Heart left ventricle (tissue), 16 donors: Measurements from ENCODE around the gene CCS. TPM values are rescaled to one million over a fixed set of nuclear protein-coding genes. Genes with fewer than 3 reads are reported as not detected.
"Not testable (repeated sequence)": the region's sequence is repeated elsewhere in the genome, so short reads cannot be mapped to it uniquely, and the experiment has no call there.

ENCODE experiments used
- ATAC-seq, 4 donors: fragments of 200-7000 bp; cut with Tn5 transposase; one replicate each; pipeline ENCODE4 v1.9.1; 2020 to 2022; ENCODE audit warnings: moderate library complexity in 4 of 4, mild to moderate bottlenecking in 3 of 4, moderate number of reproducible peaks in 1 of 4
- DNase-seq, 5 donors: peaks; one replicate each; pipeline ENCODE4 v3.0.0-alpha.2; 2020
- H3K27ac ChIP-seq, 12 donors: fragments of 200-600 bp; sonication (generic) in 4 of 12; one replicate each; pipeline versions ENCODE4 v1.5.0 to v1.8.0; 2016 to 2022; ENCODE audit warnings: mild to moderate bottlenecking in 2 of 12
- H3K27me3 ChIP-seq, 9 donors: fragments of 200-600 bp; sonication (generic) in 2 of 9; one replicate each; pipeline versions ENCODE4 v1.5.1 to v1.8.0; 2016 to 2022; ENCODE audit warnings: mild to moderate bottlenecking in 3 of 9
- H3K36me3 ChIP-seq, 9 donors: fragments of 200-600 bp; sonication (generic) in 2 of 9; one replicate each; pipeline versions ENCODE4 v1.5.0 to v1.8.0; 2018 to 2022; ENCODE audit warnings: mild to moderate bottlenecking in 2 of 9
- H3K4me1 ChIP-seq, 12 donors: fragments of 200-600 bp; sonication (generic) in 4 of 12; one replicate each; pipeline versions ENCODE4 v1.5.0 to v1.8.0; 2016 to 2022; ENCODE audit warnings: mild to moderate bottlenecking in 3 of 12
- H3K4me3 ChIP-seq, 12 donors: fragments of 200-600 bp; sonication (generic) in 4 of 12; one replicate each; pipeline versions ENCODE4 v1.5.0 to v1.8.0; 2017 to 2022; ENCODE audit warnings: mild to moderate bottlenecking in 9 of 12, moderate library complexity in 4 of 12
- H3K9me3 ChIP-seq, 12 donors: fragments of 200-600 bp; sonication (generic) in 4 of 12; one replicate each; pipeline versions ENCODE4 v1.5.0 to v1.8.0; 2016 to 2022; ENCODE audit warnings: mild to moderate bottlenecking in 1 of 12
- POLR2A ChIP-seq, 2 donors: fragments of 450-650 bp; IDR thresholded peaks; one replicate each; pipeline ENCODE4 v1.6.1; 2017; ENCODE audit warnings: antibody characterized with exemption in 2 of 2, mild to moderate bottlenecking in 2 of 2, moderate library complexity in 2 of 2
- WGBS, 4 donors: extraction: QIAGEN DNeasy Blood & Tissue Kit in 2 of 4; methylation state at CpG; one replicate each; pipeline versions ENCODE4 v1.1.5 to v1.1.7; 2013 to 2018; 5-methylcytosine and 5-hydroxymethylcytosine counted together
- intact Hi-C, 10 donors: fragments of 100-400 bp; cut with DNase I; formaldehyde crosslinking; loops; one replicate each; pipeline versions ENCODE4 v1.11.1 to v1.14.2; 2022
- long read RNA-seq, 3 donors: library from polyadenylated mRNA; unstranded; transcript quantifications; one replicate each; pipeline ENCODE4 v2.0.0, GENCODE V29; 2020 to 2021
- polyA plus RNA-seq, 2 donors: library from polyadenylated mRNA; stranded (reverse); fragments of 200-250 nt; gene quantifications; one replicate each; pipeline ENCODE4 v1.2.3, GENCODE V29; 2013
- total RNA-seq, 9 donors: library from RNA; depleted of rRNA in 2 of 9; stranded (reverse); fragments of >200 nt in 2 of 9; fragmentation: NEBNext Ultra II Directional in 3 of 9; extraction: Animal tissue kit (Norgen Biotek cat#: 25700) in 3 of 9; gene quantifications; one replicate each; pipeline versions ENCODE4 v1.1.0 to v1.2.4, GENCODE V29; 2016 to 2023
- TF ChIP-seq, protein P1 (sequence below), 12 donors: fragments of 200-600 bp; sonication (generic) in 4 of 12; IDR thresholded peaks; one replicate each; pipeline versions ENCODE4 v1.5.0 to v1.8.0; 2018 to 2022; ENCODE audit warnings: antibody characterized with exemption in 12 of 12, mild to moderate bottlenecking in 5 of 12
- donor health status: ischemic (EF 13 %, LVEDD 7.1; RV severe dilation, severe dysfunction).
- donor health status: healthy with polysubstance abuse.
- donor health status: DM: no; HTN: yes; CAD: no.
- donor health status: DM: no; HTN: no; CAD: no.
- donor health status: ischemic (EF 25% LVEDD 6.9; RV normal size, moderate dysfunction).
- donor health status: ischemic (EF 25% LVEDD 5.7; RV mildly dilated, moderate dysfunction).
- donor health status: healthy.
- donor health status: DM: yes; HTN: yes; CAD: no.
- donor health status: ischemic (EF 35%, LVEDD 5.7; RV mildly dilated, moderate dysfunction).
- donor health status: nonischemic (EF 11% LVEDD 7.7; RV severe dilation, severe dysfunction).
- donor health status: DM: yes; HTN: yes; CAD: no.
- donor health status: PGD.
- donor health status: ischemic (EF 29% LVEDD 5.4; RV normal size, mild dysfunction).
- donor health status: nonischemic (EF 23%, LVEDD 6.1; RV moderate dilation, normal function).

Gene CCS, protein sequence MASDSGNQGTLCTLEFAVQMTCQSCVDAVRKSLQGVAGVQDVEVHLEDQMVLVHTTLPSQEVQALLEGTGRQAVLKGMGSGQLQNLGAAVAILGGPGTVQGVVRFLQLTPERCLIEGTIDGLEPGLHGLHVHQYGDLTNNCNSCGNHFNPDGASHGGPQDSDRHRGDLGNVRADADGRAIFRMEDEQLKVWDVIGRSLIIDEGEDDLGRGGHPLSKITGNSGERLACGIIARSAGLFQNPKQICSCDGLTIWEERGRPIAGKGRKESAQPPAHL
- total RNA-seq (10 to 100 TPM; 13.9 to 26.7 (median 19.1) TPM), polyA plus RNA-seq (10 to 100 TPM; 20.2 to 41.1 TPM)
- long read RNA-seq, donor 1, transcript CCS-208 (8 exons, 1,430 nt), result major isoform, 8 of 20 reads
- long read RNA-seq, donor 1, transcript CCS-205 (7 exons, 1,196 nt), result minor isoform, 5 of 20 reads
- long read RNA-seq, donor 1, partial matches to known transcripts, result 3 of 20 reads
- long read RNA-seq, donor 1, other reads (novel, unspliced or antisense), result 2 of 20 reads
- long read RNA-seq, donor 2, transcript CCS-208 (8 exons, 1,430 nt), result major isoform, 30 of 40 reads
- long read RNA-seq, donor 2, partial matches to known transcripts, result 1 of 40 reads
- long read RNA-seq, donor 2, other reads (novel, unspliced or antisense), result 6 of 40 reads
- long read RNA-seq, donor 3, transcript CCS-208 (8 exons, 1,430 nt), result major isoform, 7 of 13 reads
- long read RNA-seq, donor 3, partial matches to known transcripts, result 2 of 13 reads
- long read RNA-seq, donor 3, other reads (novel, unspliced or antisense), result 3 of 13 reads

DNA sequence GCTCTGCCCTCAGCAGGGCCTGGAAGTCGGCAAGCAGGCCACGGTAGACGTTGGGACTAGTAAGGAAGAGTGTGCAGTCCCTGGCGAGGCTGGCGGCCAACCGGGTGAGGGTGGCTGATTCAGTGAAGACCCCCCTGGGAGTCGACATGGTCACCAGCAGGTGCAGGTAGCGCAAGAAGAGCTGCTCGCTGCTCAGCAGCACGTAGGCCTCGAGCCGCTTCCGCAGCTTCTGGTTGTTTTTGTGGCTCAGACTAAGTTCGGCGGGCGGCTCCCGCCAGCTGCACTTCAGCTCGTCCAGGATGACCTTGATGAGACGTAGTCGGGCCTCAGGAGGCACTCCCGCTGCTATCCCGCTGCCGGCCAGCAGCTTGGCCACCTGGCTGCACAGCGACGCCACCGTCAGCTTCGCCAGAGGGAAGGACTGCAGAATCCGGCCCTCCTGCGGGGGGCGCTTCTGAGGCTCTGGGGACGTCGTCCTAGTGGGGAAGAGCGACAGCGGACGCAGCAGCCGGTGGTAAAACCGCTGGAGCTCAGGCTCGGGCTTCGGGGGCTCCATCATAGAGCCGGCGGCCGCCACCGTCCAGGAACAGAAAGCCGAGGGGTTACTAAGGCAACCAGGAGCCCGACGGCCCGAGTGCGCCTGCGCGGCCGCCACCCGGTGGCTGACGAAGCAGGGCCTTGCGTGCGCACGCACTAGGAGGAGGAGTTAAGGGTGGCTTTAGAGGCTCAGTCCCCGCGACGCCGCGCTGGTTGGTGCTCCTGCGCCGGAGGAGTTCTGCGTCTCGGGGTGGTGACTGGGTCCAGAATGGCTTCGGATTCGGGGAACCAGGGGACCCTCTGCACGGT is at the start of gene CCS, which contains the start of gene CCDC87:
Gene CCS (plus strand): TSS at position 729 of the 846 bp plus-strand sequence. CDS start 77 bp downstream, at position 806.
Gene CCDC87 (minus strand): TSS at position 607 of the 846 bp plus-strand sequence. CDS start 48 bp downstream, at position 559.
- Histone ChIP-seq H3K9me3 (no peaks in the 10 kb centered on the region), H3K4me3 (peak within 1 kb of the TSS; percentile 42 to 80 (median 68)), H3K4me1 (peaks cover 2 to 38% (median 28%) of the 10 kb centered on the region in 12 donors), H3K27me3 (no peaks in the 10 kb centered on the region), H3K36me3 (no peaks in the 10 kb centered on the region), H3K27ac (peak within 1 kb of the TSS; percentile 24 to 91 (median 80))
- peak; percentile 97 to 99 (median 98) for ATAC-seq
- DNase-seq, result peak; percentile 97 to 100 (median 98)
- WGBS, 4 donors, result 7 to 20% (median 14%) methylated on average over 47 to 68 of the region's 68 CpGs
- intact Hi-C loops, result loop anchor here in 7 of 10 donors (1.0 to 10.0 kb wide), 4 partner anchors 24 to 252 kb away; partner anchors contain the start of genes RBM4B (in 6 of the 7), RBM14 (in 1 of the 7) and RCE1 (in 1 of the 7)
- TF ChIP-seq, protein P1, sequence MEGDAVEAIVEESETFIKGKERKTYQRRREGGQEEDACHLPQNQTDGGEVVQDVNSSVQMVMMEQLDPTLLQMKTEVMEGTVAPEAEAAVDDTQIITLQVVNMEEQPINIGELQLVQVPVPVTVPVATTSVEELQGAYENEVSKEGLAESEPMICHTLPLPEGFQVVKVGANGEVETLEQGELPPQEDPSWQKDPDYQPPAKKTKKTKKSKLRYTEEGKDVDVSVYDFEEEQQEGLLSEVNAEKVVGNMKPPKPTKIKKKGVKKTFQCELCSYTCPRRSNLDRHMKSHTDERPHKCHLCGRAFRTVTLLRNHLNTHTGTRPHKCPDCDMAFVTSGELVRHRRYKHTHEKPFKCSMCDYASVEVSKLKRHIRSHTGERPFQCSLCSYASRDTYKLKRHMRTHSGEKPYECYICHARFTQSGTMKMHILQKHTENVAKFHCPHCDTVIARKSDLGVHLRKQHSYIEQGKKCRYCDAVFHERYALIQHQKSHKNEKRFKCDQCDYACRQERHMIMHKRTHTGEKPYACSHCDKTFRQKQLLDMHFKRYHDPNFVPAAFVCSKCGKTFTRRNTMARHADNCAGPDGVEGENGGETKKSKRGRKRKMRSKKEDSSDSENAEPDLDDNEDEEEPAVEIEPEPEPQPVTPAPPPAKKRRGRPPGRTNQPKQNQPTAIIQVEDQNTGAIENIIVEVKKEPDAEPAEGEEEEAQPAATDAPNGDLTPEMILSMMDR (IDR thresholded peaks at IDR 0.05), result peak; percentile 48 to 86 (median 64)
- peak; percentile 28 to 97 for TF ChIP-seq POLR2A (IDR thresholded peaks at IDR 0.05)

DNA sequence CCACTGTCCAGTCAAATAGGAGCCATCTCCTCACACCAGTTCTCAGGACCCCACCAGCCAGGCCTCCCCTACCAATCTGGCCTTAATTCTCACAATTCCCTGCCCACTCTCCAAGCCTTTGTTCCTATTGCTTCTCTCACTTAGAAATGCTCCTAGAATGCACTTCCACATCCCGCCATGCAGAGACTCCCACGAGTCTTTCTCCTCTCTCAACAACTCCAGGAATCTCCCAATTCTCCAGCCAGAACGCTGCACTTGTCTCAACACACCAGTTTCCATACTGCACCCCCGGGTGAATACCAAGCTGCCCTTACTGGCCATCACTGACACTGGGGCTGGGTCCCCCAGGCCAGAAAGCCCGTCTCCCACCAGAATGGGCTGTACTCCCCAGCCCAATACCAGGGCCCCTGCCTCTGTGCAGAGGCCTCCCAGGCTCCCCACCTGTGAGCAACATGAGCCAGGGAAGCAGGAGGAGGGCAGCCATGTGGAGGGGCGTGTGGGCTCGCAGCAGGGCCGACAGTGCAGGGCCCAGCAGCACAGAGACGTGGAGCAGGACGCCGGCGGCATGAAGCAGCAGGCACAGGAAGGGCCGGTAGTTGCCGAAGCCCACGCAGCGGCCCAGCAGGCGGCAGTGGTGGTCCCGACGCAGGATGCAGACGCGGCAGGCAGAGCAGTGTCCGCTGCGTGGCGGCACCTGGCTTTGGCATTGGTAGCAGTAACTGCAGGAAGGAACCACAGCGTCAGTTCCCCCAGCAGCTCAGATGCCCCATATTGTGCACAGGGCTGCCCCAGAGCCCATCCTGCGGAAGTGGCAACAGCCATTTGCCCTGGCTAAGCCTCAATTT is 49.5 kb upstream of the CCS start:
- intact Hi-C loops, result no loop called here
- H3K27me3 ChIP-seq, result no peaks in the 10 kb centered on the region
- peaks cover 0 to 42% (median 27%) of the 10 kb centered on the region in 9 donors for H3K36me3 ChIP-seq
- peak overlapping the region in 3 of 12 donors; percentile 7 to 38 (median 28) for H3K4me3 ChIP-seq
- ATAC-seq (peak in 1 of 4 donors; percentile 2), DNase-seq (peak in 3 of 5 donors; percentile 44 to 51 (median 47))
- peak overlapping the region in 3 of 12 donors; percentile 13 to 74 (median 15) for H3K27ac ChIP-seq
- no peaks in the 10 kb centered on the region for H3K9me3 ChIP-seq
- H3K4me1 ChIP-seq, result peaks cover 2 to 40% (median 22%) of the 10 kb centered on the region in 12 donors
- WGBS, 4 donors, result 25 to 73% (median 41%) methylated on average over 9 to 26 of the region's 26 CpGs
- no peak for TF ChIP-seq POLR2A (IDR thresholded peaks at IDR 0.05)
- TF ChIP-seq, protein P1 (IDR thresholded peaks at IDR 0.05), result peak in 10 of 12 donors; percentile 14 to 52 (median 32)

DNA sequence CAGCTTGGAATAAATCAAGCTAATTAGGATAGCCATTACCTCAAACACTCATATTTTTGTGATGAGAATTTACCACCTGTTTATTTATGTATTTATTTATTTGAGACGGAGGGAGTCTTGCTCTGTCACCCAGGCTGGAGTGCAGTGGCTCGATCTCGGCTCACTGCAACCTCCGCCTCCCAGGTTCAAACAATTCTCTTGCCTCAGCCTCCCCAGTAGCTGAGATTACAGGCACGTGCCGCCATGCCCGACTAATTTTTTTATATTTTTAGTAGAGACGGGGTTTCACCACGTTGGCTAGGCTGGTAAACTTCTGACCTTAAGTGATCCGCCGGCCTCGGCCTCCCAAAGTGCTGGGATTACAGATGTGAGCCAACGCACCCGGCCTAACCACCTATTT is 48.0 kb upstream of the CCS start:
- 82 to 86% (median 84%) methylated on average over 14 of the region's 14 CpGs for WGBS, 4 donors
- intact Hi-C loops, ATAC-seq, H3K9me3 ChIP-seq, DNase-seq, H3K27me3 ChIP-seq: not testable (repeated sequence)
- peak overlapping the region in 1 of 12 donors; percentile 82 for H3K27ac ChIP-seq
- H3K36me3 ChIP-seq, result peaks cover 0 to 27% (median 16%) of the 10 kb centered on the region in 9 donors
- H3K4me1 ChIP-seq, result peaks cover 2 to 40% (median 22%) of the 10 kb centered on the region in 12 donors
- peak overlapping the region in 11 of 12 donors; percentile 67 to 98 (median 84) for H3K4me3 ChIP-seq
